BJ (cell line): Measurements from ENCODE around the gene EHD4. TPM values are rescaled to one million over a fixed set of nuclear protein-coding genes. Genes with fewer than 3 reads are reported as not detected.

Source experiments
- CTCF ChIA-PET: fragments of 350-600 bp; formaldehyde crosslinking; extraction: SDS; loops from one replicate; lab custom pipeline; 2021; ENCODE audit warnings: antibody characterized with exemption, inconsistent platforms; lab: Yijun Ruan, JAX
- POLR2A ChIA-PET: fragments of 300-600 bp; sonication (Branson Sonifier 250); formaldehyde crosslinking; extraction: SDS; loops from one replicate; lab custom pipeline; 2021; ENCODE audit warnings: antibody characterized with exemption; lab: Charles Lee
- DNase-seq: peaks from one replicate; pipeline ENCODE4 v3.0.0-alpha.2; 2011; ENCODE audit warnings: low read depth
- H3K27me3 ChIP-seq: 2 replicates; pipeline ENCODE4 v1.6.0; 2011; ENCODE audit warnings: low read length; ENCODE audit not compliant: control insufficient read depth, insufficient read depth
- H3K36me3 ChIP-seq: 2 replicates; pipeline ENCODE4 v1.5.1; 2011; ENCODE audit warnings: low read length; ENCODE audit not compliant: control insufficient read depth, insufficient read depth
- H3K4me3 ChIP-seq: 2 replicates; pipeline ENCODE4 v1.5.1; 2011; ENCODE audit warnings: low read depth, mild to moderate bottlenecking, control low read depth, low read length
- polyA plus RNA-seq: library from polyadenylated mRNA; depleted of rRNA; stranded (reverse); fragments of >200 nt; gene quantifications from 2 replicates; pipeline ENCODE4 v1.2.3, GENCODE V29; 2011
- TF ChIP-seq, protein P1 (sequence below): IDR thresholded peaks from 2 replicates; pipeline ENCODE4 v1.5.1; 2011; ENCODE audit warnings: low read depth, mild to moderate bottlenecking, control low read depth, inconsistent platforms, low read length, moderate library complexity; ENCODE audit not compliant: insufficient read depth

EHD4 gene
- polyA plus RNA-seq, 1 experiment = 17.0 TPM

DNA sequence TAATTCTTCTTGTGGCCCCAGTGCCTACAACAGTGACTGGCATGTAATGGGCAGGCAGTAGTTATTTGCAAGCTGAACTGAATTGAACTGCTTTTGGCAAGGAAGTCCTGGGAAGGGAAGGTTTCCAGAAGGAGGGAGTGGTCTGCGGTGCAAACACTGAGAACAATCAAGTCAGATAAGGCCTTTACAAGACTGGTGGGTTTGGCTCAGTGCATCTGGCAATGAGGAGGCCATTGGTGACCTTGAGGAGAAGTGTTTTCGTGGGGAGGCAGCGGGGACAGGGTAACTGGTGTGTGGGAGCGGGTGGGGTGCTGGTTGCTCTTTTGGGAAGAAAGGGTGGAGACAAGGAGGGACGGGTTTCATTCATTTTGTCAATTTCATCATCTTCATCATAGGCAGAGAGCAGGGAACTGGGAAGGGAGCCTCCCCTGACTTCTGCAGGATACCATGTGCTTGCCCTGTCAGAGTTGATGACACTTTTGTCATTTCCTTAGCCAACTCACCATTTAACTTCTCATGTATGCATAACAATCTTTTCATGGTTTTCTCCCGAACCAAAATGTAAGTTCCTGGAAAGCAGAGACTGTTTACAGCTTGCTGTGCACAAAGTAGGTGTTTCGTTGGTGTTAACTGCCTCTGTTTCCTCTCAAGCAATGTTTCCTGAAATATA lies 8.4 kb upstream of the EHD4 start:
- Histone ChIP-seq H3K27me3 (no peaks in the 10 kb centered on the region), H3K36me3 (no peaks in the 10 kb centered on the region), H3K4me3 (no peak overlapping the region)
- TF ChIP-seq, protein P1, sequence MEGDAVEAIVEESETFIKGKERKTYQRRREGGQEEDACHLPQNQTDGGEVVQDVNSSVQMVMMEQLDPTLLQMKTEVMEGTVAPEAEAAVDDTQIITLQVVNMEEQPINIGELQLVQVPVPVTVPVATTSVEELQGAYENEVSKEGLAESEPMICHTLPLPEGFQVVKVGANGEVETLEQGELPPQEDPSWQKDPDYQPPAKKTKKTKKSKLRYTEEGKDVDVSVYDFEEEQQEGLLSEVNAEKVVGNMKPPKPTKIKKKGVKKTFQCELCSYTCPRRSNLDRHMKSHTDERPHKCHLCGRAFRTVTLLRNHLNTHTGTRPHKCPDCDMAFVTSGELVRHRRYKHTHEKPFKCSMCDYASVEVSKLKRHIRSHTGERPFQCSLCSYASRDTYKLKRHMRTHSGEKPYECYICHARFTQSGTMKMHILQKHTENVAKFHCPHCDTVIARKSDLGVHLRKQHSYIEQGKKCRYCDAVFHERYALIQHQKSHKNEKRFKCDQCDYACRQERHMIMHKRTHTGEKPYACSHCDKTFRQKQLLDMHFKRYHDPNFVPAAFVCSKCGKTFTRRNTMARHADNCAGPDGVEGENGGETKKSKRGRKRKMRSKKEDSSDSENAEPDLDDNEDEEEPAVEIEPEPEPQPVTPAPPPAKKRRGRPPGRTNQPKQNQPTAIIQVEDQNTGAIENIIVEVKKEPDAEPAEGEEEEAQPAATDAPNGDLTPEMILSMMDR = no peak
- CTCF ChIA-PET = interaction anchor here (1.1 to 4.8 kb wide), 3 partner anchors 8 to 138 kb away, joined by 3 to 37 read pairs (median 3); no protein-coding TSS in a partner anchor
- no peak for DNase-seq
- POLR2A ChIA-PET = no interaction called here

DNA sequence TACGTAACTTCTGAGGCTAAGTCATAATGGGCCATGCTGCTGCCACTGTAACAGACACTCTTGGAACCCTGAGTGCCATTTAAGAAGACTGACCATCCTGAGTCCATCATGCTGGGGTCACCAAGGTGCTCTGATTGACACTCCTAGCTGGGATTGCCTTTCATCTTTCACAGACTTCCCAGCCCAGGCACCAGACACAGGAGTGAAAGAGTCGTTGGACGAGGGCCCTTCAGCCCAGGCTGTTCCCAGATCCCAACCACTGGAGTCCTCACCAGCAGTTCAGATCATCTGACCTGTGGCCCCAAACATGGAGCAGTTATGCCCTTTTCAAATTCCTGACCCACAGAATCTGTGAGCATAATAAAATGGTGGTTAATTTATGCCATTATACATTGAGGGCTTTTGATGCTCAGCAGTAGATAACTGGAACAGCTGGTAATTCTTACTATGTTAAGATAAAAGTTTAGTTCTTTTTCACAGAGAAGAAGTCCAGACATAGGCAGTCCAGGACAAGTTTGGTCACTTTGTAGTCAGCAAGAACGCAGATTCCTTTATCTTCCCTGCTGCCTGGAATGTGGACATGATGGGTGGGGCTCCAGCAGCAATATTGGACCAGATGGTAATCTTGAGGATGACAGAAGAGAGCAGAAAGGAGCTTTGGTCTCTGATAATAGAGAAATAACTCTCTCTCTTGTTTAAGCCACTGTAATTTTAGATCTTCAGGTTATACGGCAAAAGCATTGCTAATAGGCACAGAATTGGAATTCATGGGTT lies 7.3 kb upstream of the EHD4 start:
- Histone ChIP-seq H3K4me3 (no peak overlapping the region), H3K36me3 (no peaks in the 10 kb centered on the region), H3K27me3 (no peaks in the 10 kb centered on the region)
- DNase-seq = no peak
- CTCF ChIA-PET = interaction anchor here (0.7 to 4.8 kb wide), 3 partner anchors 9 to 139 kb away, joined by 3 to 37 read pairs (median 4); no protein-coding TSS in a partner anchor
- TF ChIP-seq, protein P1 = no peak
- POLR2A ChIA-PET = no interaction called here

DNA sequence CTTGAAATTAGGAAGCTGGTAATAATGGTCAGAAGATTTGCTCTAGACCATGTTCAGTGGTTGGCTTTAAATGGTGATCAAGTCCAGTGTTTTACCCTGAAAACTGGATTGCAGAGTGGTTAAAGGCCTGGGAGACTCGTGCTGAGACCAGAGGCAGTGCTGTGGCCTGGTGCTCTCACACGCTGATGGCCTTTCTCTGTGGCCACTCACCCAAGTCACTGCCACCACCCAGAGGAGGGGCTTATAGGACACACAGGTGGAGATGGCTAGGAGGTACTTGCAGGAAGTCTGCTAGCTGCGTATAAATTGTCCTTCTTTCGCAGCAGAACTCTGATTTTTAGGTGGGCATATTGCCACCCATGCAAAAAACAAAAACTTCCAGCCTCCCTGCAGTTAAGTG lies 6.2 kb upstream of the EHD4 start:
- no peak for DNase-seq
- no peak overlapping the region for H3K4me3 ChIP-seq
- H3K27me3 ChIP-seq = no peaks in the 10 kb centered on the region
- CTCF ChIA-PET = interaction anchor here (1.1 to 4.8 kb wide), 2 partner anchors 11 to 103 kb away, joined by 3 to 37 read pairs; no protein-coding TSS in a partner anchor
- POLR2A ChIA-PET = no interaction called here
- no peaks in the 10 kb centered on the region for H3K36me3 ChIP-seq
- TF ChIP-seq, protein P1 = no peak

DNA sequence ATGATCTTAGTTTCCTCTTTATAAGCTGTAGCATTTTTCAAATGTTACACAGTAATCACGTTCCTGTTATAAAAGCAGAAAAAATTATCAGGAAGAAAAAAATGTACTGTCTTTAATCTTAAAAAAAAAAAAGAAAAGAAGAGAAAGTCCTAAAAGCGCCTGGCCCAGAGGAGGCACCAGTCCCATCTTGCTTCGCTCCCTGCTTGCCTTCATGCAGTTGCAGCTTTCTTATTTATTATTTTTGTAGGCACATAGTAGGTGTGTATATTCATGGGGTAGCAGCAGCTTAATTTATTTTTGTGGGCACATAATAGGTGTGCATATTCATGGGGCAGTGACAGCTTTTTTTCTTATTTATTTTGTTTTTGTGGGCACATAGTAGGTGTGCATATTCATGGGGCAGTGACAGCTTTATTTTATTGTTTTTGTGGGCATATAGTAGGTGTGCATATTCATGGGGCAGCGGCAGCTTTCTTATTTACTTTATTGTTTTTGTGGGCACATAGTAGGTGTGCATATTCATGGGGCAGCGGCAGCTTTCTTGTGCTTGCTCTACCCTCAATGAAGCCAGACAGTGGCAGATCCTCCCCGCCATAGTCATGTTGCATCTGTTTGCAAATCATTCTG lies 5.5 kb upstream of the EHD4 start:
- no peak overlapping the region for H3K4me3 ChIP-seq
- POLR2A ChIA-PET = no interaction called here
- CTCF ChIA-PET = interaction anchor here (1.0 to 4.8 kb wide), 3 partner anchors 11 to 104 kb away, joined by 3 to 37 read pairs (median 3); no protein-coding TSS in a partner anchor
- TF ChIP-seq, protein P1 = no peak
- no peak for DNase-seq
- H3K27me3 ChIP-seq = no peaks in the 10 kb centered on the region
- H3K36me3 ChIP-seq = no peaks in the 10 kb centered on the region

DNA sequence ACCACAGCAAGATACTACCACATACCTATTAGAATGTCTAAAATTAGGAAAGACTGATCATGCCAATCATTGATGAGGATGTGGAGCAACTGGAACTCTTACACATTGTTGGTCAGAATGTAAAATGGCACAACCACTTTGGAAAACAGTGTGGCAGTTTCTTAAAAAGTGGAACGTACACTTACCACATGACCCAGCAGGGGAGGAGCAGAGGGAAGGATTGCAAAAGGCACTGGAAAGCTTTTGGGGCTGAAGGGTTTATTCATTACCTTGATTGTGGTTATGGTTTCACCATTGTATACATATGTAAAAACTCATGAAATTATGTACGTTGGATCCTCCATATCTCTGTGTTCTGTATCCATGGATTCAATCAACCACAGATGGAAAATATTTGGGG lies 3.3 kb upstream of the EHD4 start:
- no peaks in the 10 kb centered on the region for H3K36me3 ChIP-seq
- no peak for DNase-seq
- H3K27me3 ChIP-seq = no peaks in the 10 kb centered on the region
- ChIA-PET CTCF (no interaction called here), POLR2A (no interaction called here)
- TF ChIP-seq, protein P1 = no peak
- H3K4me3 ChIP-seq = no peak overlapping the region
